Duodenal mucosa (tissue), 2 donors: ENCODE data around the gene NCOA3.
A peak's percentile ranks its signal among the peaks of the same experiment; 100 is the strongest.
"Not testable (repeated sequence)": the region's sequence is repeated elsewhere in the genome, so short reads cannot be mapped to it uniquely, and the experiment has no call there.

Experiments
- H3K27ac ChIP-seq: one replicate; pipeline ENCODE4 v1.7.0; 2013; ENCODE audit warnings: low read depth, low read length
- H3K27me3 ChIP-seq, 2 donors: one replicate each; pipeline ENCODE4 v1.7.0; 2013; ENCODE audit warnings: low read length in 2 of 2, control low read depth in 1 of 2; ENCODE audit not compliant: insufficient read depth in 2 of 2, control insufficient read depth in 1 of 2
- H3K36me3 ChIP-seq, 2 donors: one replicate each; pipeline ENCODE4 v1.7.0; 2013; ENCODE audit warnings: low read length in 2 of 2, control low read depth in 1 of 2; ENCODE audit not compliant: insufficient read depth in 2 of 2, control insufficient read depth in 1 of 2
- H3K4me1 ChIP-seq, 2 donors: one replicate each; pipeline ENCODE4 v1.7.0; 2013; ENCODE audit warnings: low read length in 2 of 2, control low read depth in 1 of 2; ENCODE audit not compliant: insufficient read depth in 2 of 2, control insufficient read depth in 1 of 2
- H3K4me3 ChIP-seq, 2 donors: one replicate each; pipeline ENCODE4 v1.7.0; 2013; ENCODE audit warnings: low read length in 2 of 2, low read depth in 1 of 2
- H3K9ac ChIP-seq, 2 donors: one replicate each; pipeline ENCODE4 v1.7.0; 2013; ENCODE audit warnings: low read length in 2 of 2, low read depth in 1 of 2
- H3K9me3 ChIP-seq, 2 donors: one replicate each; pipeline ENCODE4 v1.7.0; 2013; ENCODE audit warnings: low read length in 2 of 2, control low read depth in 1 of 2; ENCODE audit not compliant: control insufficient read depth in 1 of 2

NCOA3 gene

DNA sequence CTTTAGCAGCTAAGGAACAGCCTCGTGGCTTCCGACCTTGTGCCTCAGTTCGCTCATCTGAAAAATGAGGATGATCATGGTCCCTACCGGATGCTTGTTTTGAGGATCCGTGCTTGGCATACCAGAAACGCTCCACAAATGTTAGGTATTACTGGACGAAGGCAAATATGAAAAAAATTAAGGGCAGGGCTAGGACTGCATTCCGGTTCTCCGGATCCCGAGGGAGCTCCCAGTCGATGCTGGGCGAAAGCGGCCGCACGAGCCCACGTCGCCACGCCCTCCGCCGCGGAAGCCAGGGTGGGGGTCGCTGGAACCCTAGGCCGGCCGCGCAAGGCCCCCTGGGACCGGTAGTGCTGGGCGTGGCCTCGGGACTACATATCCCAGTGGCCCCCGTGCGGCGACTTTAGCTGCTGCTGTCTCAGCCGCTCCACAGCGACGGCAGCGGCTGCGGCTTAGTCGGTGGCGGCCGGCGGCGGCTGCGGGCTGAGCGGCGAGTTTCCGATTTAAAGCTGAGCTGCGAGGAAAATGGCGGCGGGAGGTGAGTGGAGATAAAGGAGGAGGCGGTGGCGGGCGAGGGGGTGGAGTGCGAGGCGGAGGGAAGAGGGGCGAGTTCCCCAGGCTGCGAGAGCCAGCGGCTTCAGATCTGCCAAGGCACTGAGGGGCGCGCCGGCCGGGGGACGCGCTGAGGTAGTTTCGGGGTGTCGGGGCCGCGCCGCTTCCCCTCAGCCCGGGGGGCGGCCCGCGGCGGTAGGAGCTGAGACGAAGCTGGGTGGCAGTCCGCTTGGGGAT lies at the start of gene NCOA3:
NCOA3 (plus strand) TSS at position 406 of the 789 bp plus-strand sequence. CDS start 120,361 bp downstream, outside the sequence.
- Histone ChIP-seq H3K27ac (peak within 1 kb of the TSS; percentile 75), H3K9ac (peak within 1 kb of the TSS; percentile 68 to 96), H3K36me3 (no peaks in the 10 kb centered on the region), H3K4me1 (peaks cover 14 to 18% of the 10 kb centered on the region in 2 donors), H3K4me3 (peak within 1 kb of the TSS; percentile 83 to 94), H3K9me3 (no peaks in the 10 kb centered on the region), H3K27me3 (no peaks in the 10 kb centered on the region)

DNA sequence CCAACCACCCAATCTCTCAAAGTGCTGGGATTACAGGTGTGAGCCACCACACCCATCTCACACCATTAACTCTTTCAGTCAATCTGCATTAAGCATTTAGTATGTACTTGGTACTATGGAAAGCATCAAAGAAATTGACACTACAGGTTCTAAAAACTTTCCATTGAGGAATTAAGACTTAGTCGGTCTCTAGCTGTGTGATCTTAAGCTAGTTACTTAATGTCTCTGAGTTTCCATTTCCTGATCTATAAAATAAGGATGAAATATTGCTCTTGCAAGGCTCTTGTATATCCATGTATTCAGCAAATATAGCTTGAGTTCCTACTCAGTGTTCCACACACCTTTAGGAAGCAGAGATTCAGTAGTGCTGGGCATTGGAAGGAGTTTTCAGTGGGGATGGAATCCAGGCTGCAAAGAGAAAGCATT lies 48.9 kb upstream of the NCOA3 start:
- Histone ChIP-seq H3K36me3 (no peaks in the 10 kb centered on the region), H3K4me3 (no peak overlapping the region), H3K9ac (no peak overlapping the region), H3K4me1 (no peaks in the 10 kb centered on the region), H3K27ac (no peak overlapping the region), H3K9me3 (no peaks in the 10 kb centered on the region), H3K27me3 (no peaks in the 10 kb centered on the region)

DNA sequence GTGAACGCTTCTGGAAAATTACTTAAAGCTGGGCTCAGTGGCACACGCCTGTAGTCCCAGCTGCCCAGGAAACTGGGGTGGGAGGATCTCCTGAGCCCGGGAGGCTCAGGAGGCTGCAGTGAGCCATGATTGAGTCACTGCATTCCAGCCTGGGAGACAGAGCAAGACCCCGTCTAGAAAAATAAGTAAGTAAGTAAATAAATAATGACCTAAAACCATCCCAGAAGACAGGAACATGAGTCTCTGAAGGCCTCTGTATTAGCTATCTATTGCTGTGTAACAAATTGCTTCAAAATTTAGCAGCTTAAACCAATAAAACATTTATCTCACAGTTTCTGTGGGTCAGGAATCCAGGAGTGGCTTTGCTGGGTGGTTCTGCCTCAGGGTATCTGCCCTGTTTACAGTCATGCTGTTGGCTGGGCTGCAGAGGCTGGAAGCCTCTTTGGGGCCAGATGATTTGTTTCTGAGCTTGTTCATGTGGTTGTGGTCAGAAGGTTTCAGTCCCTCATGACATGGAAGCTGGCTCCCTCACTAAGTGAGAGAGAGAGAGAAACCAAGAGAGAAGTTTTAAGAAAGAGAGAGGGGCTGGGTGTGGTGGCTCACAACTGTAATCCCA lies 48.4 kb upstream of the NCOA3 start:
- H3K36me3 ChIP-seq: no peaks in the 10 kb centered on the region
- H3K4me3 ChIP-seq: no peak overlapping the region
- no peaks in the 10 kb centered on the region for H3K27me3 ChIP-seq
- H3K4me1 ChIP-seq: no peaks in the 10 kb centered on the region
- no peak overlapping the region for H3K9ac ChIP-seq
- H3K9me3 ChIP-seq: no peaks in the 10 kb centered on the region
- H3K27ac ChIP-seq: no peak overlapping the region

DNA sequence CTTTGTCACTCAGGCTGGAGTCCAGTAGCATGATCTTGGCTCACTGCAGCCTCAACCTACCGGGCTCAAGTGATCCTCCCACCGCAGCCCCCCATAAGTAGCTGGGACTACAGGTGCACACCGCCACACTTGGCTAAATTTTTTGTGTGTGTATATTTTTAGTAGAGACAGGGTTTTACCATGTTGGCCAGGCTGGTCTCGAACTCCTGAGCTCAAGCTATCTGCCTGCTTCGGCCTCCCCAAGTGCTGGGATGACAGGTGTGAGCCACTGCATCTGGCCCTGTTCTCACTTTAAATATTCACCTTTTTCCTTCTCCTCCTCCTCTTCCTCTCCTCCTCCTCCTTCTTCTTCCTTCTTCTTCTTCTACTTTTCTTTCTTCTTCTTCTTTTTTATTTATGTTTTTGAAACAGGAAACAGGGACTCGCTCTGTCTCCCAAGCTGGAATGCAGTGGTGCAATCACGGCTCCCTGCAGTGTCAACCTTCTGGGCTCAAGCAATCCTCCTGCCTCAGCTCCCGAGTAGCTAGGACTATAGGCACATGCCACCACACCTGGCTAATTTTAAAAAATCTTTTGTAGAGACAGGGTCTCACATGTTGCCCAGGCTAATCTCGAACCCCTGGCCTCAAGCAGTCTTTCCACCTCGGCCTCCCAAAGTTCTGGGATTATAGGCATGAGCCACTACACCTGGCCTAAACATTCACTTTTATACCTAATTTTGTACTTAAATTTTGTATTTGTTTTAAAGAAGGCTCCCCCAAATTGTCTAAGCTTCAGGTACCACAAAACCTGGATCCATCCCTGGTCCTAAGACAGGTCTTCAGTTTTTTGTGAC lies 47.2 kb upstream of the NCOA3 start:
- no peaks in the 10 kb centered on the region for H3K36me3 ChIP-seq
- no peaks in the 10 kb centered on the region for H3K9me3 ChIP-seq
- no peak overlapping the region for H3K9ac ChIP-seq
- H3K27ac ChIP-seq: no peak overlapping the region
- no peaks in the 10 kb centered on the region for H3K27me3 ChIP-seq
- H3K4me1 ChIP-seq: no peaks in the 10 kb centered on the region
- H3K4me3 ChIP-seq: no peak overlapping the region

DNA sequence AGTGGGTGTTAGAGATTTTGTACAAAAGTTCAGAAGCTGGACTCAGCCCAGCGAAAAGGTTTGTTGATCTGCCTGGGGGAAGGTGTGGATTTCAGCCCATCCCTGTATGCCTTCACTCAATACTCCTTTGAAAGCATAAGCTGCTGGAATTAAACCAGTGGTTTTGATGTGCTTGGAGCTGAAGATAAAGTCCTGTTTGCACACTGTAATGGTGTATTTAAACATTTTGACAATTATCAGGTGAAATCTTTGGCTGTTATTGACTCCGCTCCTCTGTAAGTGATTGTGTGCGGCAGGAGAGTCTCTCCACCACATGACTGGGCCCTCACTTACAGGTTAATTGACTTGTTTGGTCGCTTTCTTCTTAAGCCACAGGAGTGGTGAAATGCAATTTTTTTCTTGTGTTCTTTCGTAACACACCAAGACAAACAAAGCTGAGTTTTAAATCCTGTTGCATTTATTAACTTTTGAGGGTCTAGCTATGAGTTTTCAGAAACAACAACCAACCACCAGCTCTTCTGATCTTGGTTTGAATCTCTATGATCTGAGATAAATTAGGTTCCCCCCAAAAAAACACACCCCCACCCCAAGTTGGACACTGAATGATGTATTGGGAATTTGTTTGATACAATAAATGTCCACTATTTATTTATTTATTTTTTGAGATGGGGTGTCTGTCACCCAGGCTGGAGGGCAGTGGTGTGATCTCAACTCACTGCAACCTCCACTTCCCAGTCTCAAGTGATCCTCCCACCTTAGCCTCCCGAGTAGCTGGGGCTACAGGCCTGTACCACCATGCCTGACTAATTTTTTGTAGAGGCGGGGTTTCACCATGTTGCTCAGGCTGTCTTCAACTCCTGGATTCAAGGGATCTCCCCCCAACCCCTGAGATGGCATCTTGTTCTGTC lies 46.3 kb upstream of the NCOA3 start:
- Histone ChIP-seq H3K36me3 (no peaks in the 10 kb centered on the region), H3K4me3 (no peak overlapping the region), H3K9me3 (no peaks in the 10 kb centered on the region), H3K9ac (no peak overlapping the region), H3K27ac (no peak overlapping the region), H3K27me3 (no peaks in the 10 kb centered on the region), H3K4me1 (no peaks in the 10 kb centered on the region)

DNA sequence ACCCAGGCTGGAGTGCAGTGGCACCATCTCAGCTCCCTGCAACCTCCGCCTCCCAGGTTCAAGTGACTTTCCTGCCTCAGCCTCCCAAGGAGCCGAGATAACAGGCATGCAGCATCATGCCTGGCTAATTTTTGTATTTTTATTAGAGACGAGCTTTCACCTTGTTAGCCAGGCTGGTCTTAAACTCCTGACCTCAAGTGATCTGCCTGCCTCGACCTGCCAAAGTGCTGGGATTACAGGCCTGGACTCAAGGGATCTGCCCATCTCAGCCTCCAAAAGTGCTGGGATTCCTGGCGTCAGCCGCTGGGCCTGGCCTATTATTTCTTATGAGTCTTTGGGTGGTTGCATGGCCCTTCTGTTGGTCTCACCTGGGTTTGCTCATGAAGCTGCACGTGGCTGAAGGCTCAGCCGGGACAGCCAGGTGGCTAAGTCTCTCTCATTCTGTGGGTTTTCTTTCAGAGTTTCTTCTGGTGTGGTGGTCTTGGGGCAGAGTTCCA lies 45.6 kb upstream of the NCOA3 start:
- Histone ChIP-seq H3K4me3 (no peak overlapping the region), H3K36me3 (no peaks in the 10 kb centered on the region), H3K27ac (no peak overlapping the region), H3K9me3 (no peaks in the 10 kb centered on the region), H3K27me3 (no peaks in the 10 kb centered on the region), H3K4me1 (no peaks in the 10 kb centered on the region), H3K9ac (no peak overlapping the region)

DNA sequence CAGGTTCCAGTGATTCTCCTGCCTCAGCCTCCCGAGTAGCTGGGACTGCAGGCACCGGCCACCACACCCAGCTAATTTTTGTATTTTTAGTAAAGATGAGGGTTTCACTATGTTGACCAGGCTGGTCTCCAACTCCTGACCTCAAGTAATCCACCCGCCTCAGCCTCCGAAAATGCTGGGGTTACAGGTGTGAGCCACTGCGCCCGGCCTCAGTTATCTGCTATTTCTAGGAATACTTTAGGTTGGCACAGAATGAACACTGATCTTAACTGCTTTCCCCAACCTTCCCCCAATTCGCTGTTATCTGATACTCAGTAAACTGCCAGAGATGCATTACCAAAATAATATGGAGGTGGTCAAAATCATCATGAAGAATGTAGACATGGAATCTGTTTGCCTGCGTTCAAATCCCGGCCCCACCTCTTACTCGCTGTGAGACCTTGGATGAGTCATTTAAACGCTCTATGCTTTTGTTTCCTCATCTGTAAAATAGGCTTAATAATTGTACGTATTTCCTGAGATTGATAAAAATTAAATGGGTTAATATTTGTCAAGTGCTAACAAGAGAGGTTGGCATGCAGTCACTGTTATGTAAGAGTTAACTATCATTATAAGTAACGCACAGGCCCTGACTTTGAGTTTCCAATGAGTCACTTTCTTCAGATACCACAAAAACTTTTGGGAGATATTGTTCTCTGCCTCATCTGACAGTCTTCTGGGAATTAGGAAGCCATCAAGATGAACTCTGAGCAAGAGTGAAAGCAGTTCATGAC lies 44.5 kb upstream of the NCOA3 start:
- no peaks in the 10 kb centered on the region for H3K27me3 ChIP-seq
- no peaks in the 10 kb centered on the region for H3K4me1 ChIP-seq

DNA sequence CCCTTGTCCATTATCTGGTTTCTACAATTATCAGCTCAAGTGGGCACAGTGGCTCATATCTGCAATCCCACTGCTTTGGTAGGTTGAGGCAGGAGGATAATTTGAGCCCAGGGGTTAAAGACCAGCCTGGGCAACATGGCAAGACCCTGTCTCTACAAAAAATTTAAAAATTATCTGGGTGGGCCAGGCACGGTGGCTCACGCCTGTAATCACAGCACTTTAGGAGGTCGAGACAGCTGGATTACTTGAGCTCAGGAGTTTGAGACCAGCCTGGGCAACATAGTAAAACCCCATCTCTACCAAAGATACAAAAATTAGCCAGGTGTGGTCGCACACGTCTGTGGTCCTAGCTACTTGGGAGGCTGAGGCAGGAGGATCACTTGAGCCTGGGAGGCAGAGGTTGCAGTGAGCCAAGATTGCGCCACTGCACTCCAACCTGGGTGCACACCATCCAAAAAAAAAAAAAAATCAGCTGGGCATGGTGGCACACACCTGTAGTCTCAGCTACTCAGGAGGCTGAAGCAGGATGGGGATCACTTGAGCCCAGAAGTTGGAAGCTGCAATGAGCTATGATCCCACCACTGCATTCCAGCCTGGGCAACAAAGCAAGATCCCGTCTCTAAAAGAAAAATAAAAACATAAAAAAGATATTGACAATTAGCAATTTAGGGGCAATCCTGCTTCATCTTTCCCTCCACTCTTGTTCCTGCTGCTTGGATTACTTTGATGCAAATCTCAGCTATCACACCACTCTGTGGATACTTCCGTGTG lies 43.2 kb upstream of the NCOA3 start:
- H3K4me1 ChIP-seq, H3K27ac ChIP-seq, H3K4me3 ChIP-seq: not testable (repeated sequence)

More for the DNA sequence above, 44.5 kb upstream of the NCOA3 start:
- Histone ChIP-seq H3K4me3 (no peak overlapping the region), H3K27ac (no peak overlapping the region), H3K36me3 (no peaks in the 10 kb centered on the region), H3K9me3 (no peaks in the 10 kb centered on the region), H3K9ac (no peak overlapping the region)

More for the DNA sequence above, 43.2 kb upstream of the NCOA3 start:
- H3K36me3 ChIP-seq, H3K9me3 ChIP-seq, H3K27me3 ChIP-seq, H3K9ac ChIP-seq: not testable (repeated sequence)
